Endothelial cell of umbilical vein (primary cell): Measurements from ENCODE around the gene PTPRT. TPM values are rescaled to one million over a fixed set of nuclear protein-coding genes. Genes with fewer than 3 reads are reported as not detected.

Experiments used
- BruUV-seq: library from RNA; stranded (reverse); fragments of 400-500 nt; replicated peaks from 2 replicates; lab custom pipeline; 2021; lab: Mats Ljungman, UMichigan
- CTCF ChIA-PET: fragments of 300-600, 350-600 bp; sonication (Branson Sonifier 250); formaldehyde crosslinking; loops from one replicate; lab custom pipeline; 2021; ENCODE audit warnings: antibody characterized with exemption, inconsistent platforms; lab: Charles Lee
- POLR2A ChIA-PET: fragments of 300-600, 350-600 bp; sonication (Branson Sonifier 250); formaldehyde crosslinking; loops from one replicate; lab custom pipeline; 2021; ENCODE audit warnings: antibody characterized with exemption, inconsistent platforms; lab: Charles Lee
- DNase-seq: peaks from one replicate; pipeline ENCODE4 v3.0.0-alpha.2; 2011; ENCODE audit warnings: low read depth, low spot score
- FAIRE-seq: peaks from 2 replicates; lab custom pipeline; 2011; peaks lifted over from hg19 to GRCh38; lab: Jason Lieb, UNC
- H2AFZ ChIP-seq: 2 replicates; pipeline ENCODE4 v1.6.0; 2012; ENCODE audit warnings: low read depth, low read length, control low read depth, inconsistent platforms
- H3K27ac ChIP-seq: 2 replicates; pipeline ENCODE4 v1.5.1; 2011; ENCODE audit warnings: low read depth, mild to moderate bottlenecking, control low read depth, low read length, moderate library complexity; ENCODE audit not compliant: insufficient read depth
- H3K27me3 ChIP-seq, 2 experiments: 2 replicates each; pipeline versions ENCODE4 v1.6.0 to v1.6.1; 2011; ENCODE audit warnings: low read length in 2 of 2, mixed read lengths in 1 of 2; ENCODE audit not compliant: control insufficient read depth in 2 of 2, insufficient read depth in 2 of 2
- H3K36me3 ChIP-seq, 2 experiments: 2 replicates in 1 of 2; 3 replicates in 1 of 2; pipeline ENCODE4 v1.5.1; 2011; ENCODE audit warnings: low read length in 2 of 2, mild to moderate bottlenecking in 1 of 2, moderate library complexity in 1 of 2; ENCODE audit not compliant: control insufficient read depth in 2 of 2, insufficient read depth in 2 of 2; ENCODE audit errors: extremely low read depth in 1 of 2
- H3K4me1 ChIP-seq: 3 replicates; pipeline ENCODE4 v1.5.1; 2011; ENCODE audit warnings: mild to moderate bottlenecking, low read length; ENCODE audit not compliant: control insufficient read depth, insufficient read depth; ENCODE audit errors: extremely low read depth
- H3K4me2 ChIP-seq: 2 replicates; pipeline ENCODE4 v1.6.1; 2011; ENCODE audit warnings: low read length, control low read depth, mixed read lengths; ENCODE audit not compliant: insufficient read depth
- H3K4me3 ChIP-seq, 3 experiments: fragments of 200-600 bp in 1 of 3; sonication (generic), shearing (Covaris generic) in 1 of 3; replicated peaks in 1 of 3; 2 replicates each; pipeline ENCODE4 v1.5.1; 2011 to 2016; ENCODE audit warnings: control low read depth in 3 of 3, low read length in 3 of 3, mild to moderate bottlenecking in 2 of 3, inconsistent platforms in 1 of 3, low read depth in 1 of 3, moderate library complexity in 1 of 3; ENCODE audit not compliant: insufficient read depth in 1 of 3
- H3K79me2 ChIP-seq: 2 replicates; pipeline ENCODE4 v1.6.0; 2012; ENCODE audit warnings: low read length, inconsistent platforms; ENCODE audit not compliant: control insufficient read depth, insufficient read depth
- H3K9ac ChIP-seq: replicated peaks from 2 replicates; pipeline ENCODE3; 2011; ENCODE audit warnings: low read length, control low read depth; ENCODE audit not compliant: insufficient read depth; ENCODE audit errors: extremely low read depth
- H3K9me1 ChIP-seq: replicated peaks from 3 replicates; pipeline ENCODE4 v1.6.0; 2011; ENCODE audit warnings: mild to moderate bottlenecking, low read length; ENCODE audit not compliant: control insufficient read depth, insufficient read depth; ENCODE audit errors: extremely low read depth
- H3K9me3 ChIP-seq: replicated peaks from 2 replicates; pipeline ENCODE4 v1.5.1; 2012; ENCODE audit warnings: low read length, inconsistent platforms; ENCODE audit not compliant: control insufficient read depth, insufficient read depth
- H4K20me1 ChIP-seq: replicated peaks from 2 replicates; pipeline ENCODE3; 2011; ENCODE audit warnings: mild to moderate bottlenecking, low read length; ENCODE audit not compliant: control insufficient read depth, insufficient read depth; ENCODE audit errors: extremely low read depth
- EZH2 ChIP-seq: IDR thresholded peaks from 2 replicates; pipeline ENCODE4 v1.6.1; 2012; ENCODE audit warnings: borderline replicate concordance, low read depth, mild to moderate bottlenecking, moderate library complexity, low read length, inconsistent platforms; ENCODE audit not compliant: severe bottlenecking
- FOS ChIP-seq: IDR thresholded peaks from 2 replicates; pipeline ENCODE4 v1.6.1; 2011; ENCODE audit warnings: mild to moderate bottlenecking, low read length, moderate library complexity, borderline replicate concordance; ENCODE audit not compliant: insufficient read depth
- GATA2 ChIP-seq: IDR thresholded peaks from 2 replicates; pipeline ENCODE4 v1.7.0; 2011; ENCODE audit warnings: low read depth, mild to moderate bottlenecking, moderate library complexity, mixed read lengths, low read length; ENCODE audit not compliant: insufficient read length, insufficient read depth
- JUN ChIP-seq: IDR thresholded peaks from 2 replicates; pipeline ENCODE4 v1.6.1; 2011; ENCODE audit warnings: borderline replicate concordance, low read depth; ENCODE audit not compliant: insufficient read length, insufficient read depth
- MYC ChIP-seq: IDR thresholded peaks from one replicate; pipeline ENCODE4 v1.6.1; 2011; ENCODE audit warnings: mild to moderate bottlenecking, low read depth, low read length
- POLR2A ChIP-seq: IDR thresholded peaks from 2 replicates; pipeline ENCODE4 v1.6.1; 2012; ENCODE audit warnings: low read depth, mild to moderate bottlenecking, control low read depth, low read length
- POLR2AphosphoS5 ChIP-seq: IDR thresholded peaks from 2 replicates; pipeline ENCODE4 v1.6.1; 2012; ENCODE audit warnings: low read depth, mild to moderate bottlenecking, control low read depth, low read length, moderate library complexity; ENCODE audit not compliant: insufficient read depth
- dilution Hi-C: fragments of 300-500 bp; cut with MboI; formaldehyde crosslinking; loops from one replicate; pipeline ENCODE4 v1.15.0; 2019; ENCODE audit warnings: low sequenced_read_pairs; ENCODE audit not compliant: extremely low pct_ligation_motif_present
- intact Hi-C: fragments of 100-400 bp; cut with micrococcal nuclease; formaldehyde crosslinking; loops from one replicate; pipeline ENCODE4 v1.10.0; 2022
- polyA plus RNA-seq, 4 experiments: library from polyadenylated mRNA; depleted of rRNA in 3 of 4; stranded (reverse) in 3 of 4; unstranded in 1 of 4; fragments of >200 nt; gene quantifications; 2 replicates each; pipeline versions ENCODE4 v1.2.1 to v1.2.3, GENCODE V29; 2011 to 2012; ENCODE audit warnings: missing spikeins in 1 of 4
- total RNA-seq: library from RNA; stranded (reverse); gene quantifications from 2 replicates; pipeline ENCODE4 v1.2.3, GENCODE V29; 2021
- TF ChIP-seq, protein P1 (sequence below): IDR thresholded peaks from 2 replicates; pipeline ENCODE4 v1.6.1; 2011; ENCODE audit not compliant: insufficient read depth, insufficient read length
- TF ChIP-seq, protein P2 (sequence below), 2 donors: IDR thresholded peaks; 1 replicate in 1 of 2; 2 replicates in 1 of 2; pipeline ENCODE4 v1.5.1; 2011; ENCODE audit warnings: low read length in 2 of 2, mild to moderate bottlenecking in 2 of 2, moderate library complexity in 2 of 2, control low read depth in 1 of 2, inconsistent platforms in 1 of 2, low read depth in 1 of 2; ENCODE audit not compliant: insufficient read depth in 1 of 2; ENCODE audit errors: extremely low read depth in 1 of 2

The PTPRT gene
- total and polyA plus RNA-seq, 2 donors (not counting 3 experiments of a cell fraction or from before 2014, with no cell fraction given), result not detected

DNA sequence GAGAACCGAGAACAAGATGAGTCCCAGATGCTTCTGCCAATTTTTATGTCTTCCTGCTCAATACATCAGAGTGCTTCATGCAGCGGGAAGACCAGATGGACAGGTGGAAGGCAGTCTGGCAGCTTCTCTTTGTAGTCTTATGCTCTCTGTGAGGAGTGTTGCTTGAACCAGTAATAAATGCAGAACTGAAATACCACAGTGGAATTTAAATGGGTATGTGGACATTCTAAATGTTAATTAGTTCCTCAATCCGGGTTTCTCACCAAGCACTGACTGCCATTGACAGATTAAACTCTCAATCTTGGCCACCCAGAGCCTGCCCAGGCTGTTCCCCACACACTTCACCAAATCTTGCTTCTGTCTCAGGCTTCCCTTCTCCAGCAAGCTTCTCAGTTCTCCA lies 876.0 kb downstream of the PTPRT start:
- dilution Hi-C loops (no loop called here), intact Hi-C loops (no loop called here)
- no peaks in the 10 kb centered on the region for H3K27me3 ChIP-seq
- H2AFZ ChIP-seq, result no peak overlapping the region
- H3K79me2 ChIP-seq, result no peaks in the 10 kb centered on the region
- H3K9ac ChIP-seq, result no peak overlapping the region
- H3K9me1 ChIP-seq, result no peaks in the 10 kb centered on the region
- H3K4me2 ChIP-seq, result no peak overlapping the region
- DNase-seq (no peak), FAIRE-seq (no peak)
- peaks cover 5% of the 10 kb centered on the region for H3K9me3 ChIP-seq
- H3K4me1 ChIP-seq, result no peaks in the 10 kb centered on the region
- H3K36me3 ChIP-seq, result no peaks in the 10 kb centered on the region
- no peaks in the 10 kb centered on the region for H4K20me1 ChIP-seq
- H3K27ac ChIP-seq, result no peak overlapping the region
- BruUV-seq, result no TSS peak
- ChIA-PET POLR2A (no interaction called here), CTCF (no interaction called here)
- TF ChIP-seq FOS (no peak), EZH2 (no peak), GATA2 (no peak), POLR2AphosphoS5 (no peak), MYC (no peak), POLR2A (no peak)
- TF ChIP-seq, protein P1, sequence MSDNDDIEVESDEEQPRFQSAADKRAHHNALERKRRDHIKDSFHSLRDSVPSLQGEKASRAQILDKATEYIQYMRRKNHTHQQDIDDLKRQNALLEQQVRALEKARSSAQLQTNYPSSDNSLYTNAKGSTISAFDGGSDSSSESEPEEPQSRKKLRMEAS, result no peak
- H3K4me3 ChIP-seq, result no peak overlapping the region

DNA sequence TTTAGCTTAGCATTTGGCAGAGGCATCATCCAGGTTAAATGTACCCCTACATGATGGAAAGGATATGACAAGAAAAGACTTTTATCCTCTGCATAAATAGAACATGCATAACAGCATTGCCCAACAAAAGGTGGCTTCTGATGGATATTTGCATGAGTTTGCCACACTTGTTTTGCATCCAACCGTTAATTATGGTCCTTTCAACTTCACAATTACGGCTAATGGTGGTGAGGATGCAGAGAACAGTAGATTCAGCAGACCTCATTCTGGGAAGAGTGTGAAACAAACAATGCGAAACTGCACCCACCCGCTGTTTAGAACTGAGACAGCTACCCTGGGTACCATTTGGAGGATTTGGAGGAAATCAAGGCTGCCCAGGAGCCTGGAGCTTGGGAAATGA lies 880.7 kb downstream of the PTPRT start:
- H3K4me2 ChIP-seq, result no peak overlapping the region
- FAIRE-seq (no peak), DNase-seq (no peak)

More for the DNA sequence above, 880.7 kb downstream of the PTPRT start:
- Histone ChIP-seq H3K9me1 (no peaks in the 10 kb centered on the region), H3K79me2 (no peaks in the 10 kb centered on the region), H3K27me3 (no peaks in the 10 kb centered on the region), H3K9ac (no peak overlapping the region), H4K20me1 (no peaks in the 10 kb centered on the region), H3K27ac (no peak overlapping the region), H3K4me1 (no peaks in the 10 kb centered on the region), H3K36me3 (no peaks in the 10 kb centered on the region), H3K9me3 (peaks cover 4% of the 10 kb centered on the region), H3K4me3 (no peak overlapping the region), H2AFZ (no peak overlapping the region)
- TF ChIP-seq POLR2A (no peak), FOS (no peak), POLR2AphosphoS5 (no peak), JUN (no peak), GATA2 (no peak), MYC (no peak), EZH2 (no peak)
- TF ChIP-seq, protein P2, sequence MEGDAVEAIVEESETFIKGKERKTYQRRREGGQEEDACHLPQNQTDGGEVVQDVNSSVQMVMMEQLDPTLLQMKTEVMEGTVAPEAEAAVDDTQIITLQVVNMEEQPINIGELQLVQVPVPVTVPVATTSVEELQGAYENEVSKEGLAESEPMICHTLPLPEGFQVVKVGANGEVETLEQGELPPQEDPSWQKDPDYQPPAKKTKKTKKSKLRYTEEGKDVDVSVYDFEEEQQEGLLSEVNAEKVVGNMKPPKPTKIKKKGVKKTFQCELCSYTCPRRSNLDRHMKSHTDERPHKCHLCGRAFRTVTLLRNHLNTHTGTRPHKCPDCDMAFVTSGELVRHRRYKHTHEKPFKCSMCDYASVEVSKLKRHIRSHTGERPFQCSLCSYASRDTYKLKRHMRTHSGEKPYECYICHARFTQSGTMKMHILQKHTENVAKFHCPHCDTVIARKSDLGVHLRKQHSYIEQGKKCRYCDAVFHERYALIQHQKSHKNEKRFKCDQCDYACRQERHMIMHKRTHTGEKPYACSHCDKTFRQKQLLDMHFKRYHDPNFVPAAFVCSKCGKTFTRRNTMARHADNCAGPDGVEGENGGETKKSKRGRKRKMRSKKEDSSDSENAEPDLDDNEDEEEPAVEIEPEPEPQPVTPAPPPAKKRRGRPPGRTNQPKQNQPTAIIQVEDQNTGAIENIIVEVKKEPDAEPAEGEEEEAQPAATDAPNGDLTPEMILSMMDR (IDR thresholded peaks at IDR 0.05; ENCODE audit: extremely low read depth in 1 of 2, insufficient read depth in 1 of 2, low read depth in 1 of 2, low read length in 2 of 2), result no peak
- TF ChIP-seq, protein P1, result no peak
- CTCF ChIA-PET, result no interaction called here
- no TSS peak for BruUV-seq
- intact Hi-C loops, result no loop called here
- POLR2A ChIA-PET, result no interaction called here
- dilution Hi-C loops, result no loop called here
